NCI-H524 (cell line): ENCODE data around the gene SEPTIN7.

ENCODE experiments used
- DNase-seq, 2 experiments: peaks; one replicate each; lab custom pipeline; 2025; lab: John Stamatoyannopoulos, UW

Gene SEPTIN7

GRCh38 chr7:35787925-35788324 is 12.9 kb upstream of the SEPTIN7 start:
- no peak for DNase-seq

DNA sequence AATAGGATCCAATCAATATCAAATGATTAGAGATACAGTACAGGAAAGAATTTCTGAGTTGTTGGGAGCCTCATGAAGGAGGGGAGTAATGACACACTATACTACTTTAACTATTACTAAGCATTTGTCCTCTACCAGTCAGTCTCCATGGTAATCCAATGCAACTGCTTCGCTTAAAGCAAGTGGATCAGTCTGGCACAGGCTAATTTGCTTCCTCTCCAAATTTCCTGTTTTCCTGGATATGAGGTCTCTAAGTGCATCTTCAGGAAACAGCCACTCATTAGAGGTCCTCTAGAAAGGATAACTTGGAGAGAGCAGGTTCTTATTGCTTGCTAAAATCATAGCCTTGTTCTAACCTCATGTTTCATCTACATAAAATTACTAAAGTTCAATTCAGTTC is 8.4 kb upstream of the SEPTIN7 start:
- no peak for DNase-seq

GRCh38 chr7:35792873-35793489 is 7.9 kb upstream of the SEPTIN7 start:
- no peak for DNase-seq

DNA sequence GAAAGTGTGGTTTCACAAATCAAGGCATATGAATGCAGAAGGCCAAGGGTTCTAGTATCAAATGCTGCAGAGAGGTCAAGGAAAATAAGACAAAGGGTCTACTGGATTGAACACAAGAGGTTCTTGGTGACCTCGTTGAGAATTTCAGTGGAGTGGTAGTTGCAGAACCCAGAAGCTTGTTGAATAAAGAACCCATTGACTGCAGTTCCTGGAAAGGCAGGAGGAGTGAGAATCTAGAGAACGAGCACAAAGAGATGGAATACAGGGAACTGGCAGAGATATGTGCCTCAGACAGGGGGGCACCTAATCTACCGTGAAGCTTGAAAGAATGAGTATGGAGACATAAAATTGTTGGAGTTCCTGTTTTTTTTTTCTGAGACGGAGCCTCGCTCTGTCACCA is 3.5 kb upstream of the SEPTIN7 start:
- DNase-seq = no peak

DNA sequence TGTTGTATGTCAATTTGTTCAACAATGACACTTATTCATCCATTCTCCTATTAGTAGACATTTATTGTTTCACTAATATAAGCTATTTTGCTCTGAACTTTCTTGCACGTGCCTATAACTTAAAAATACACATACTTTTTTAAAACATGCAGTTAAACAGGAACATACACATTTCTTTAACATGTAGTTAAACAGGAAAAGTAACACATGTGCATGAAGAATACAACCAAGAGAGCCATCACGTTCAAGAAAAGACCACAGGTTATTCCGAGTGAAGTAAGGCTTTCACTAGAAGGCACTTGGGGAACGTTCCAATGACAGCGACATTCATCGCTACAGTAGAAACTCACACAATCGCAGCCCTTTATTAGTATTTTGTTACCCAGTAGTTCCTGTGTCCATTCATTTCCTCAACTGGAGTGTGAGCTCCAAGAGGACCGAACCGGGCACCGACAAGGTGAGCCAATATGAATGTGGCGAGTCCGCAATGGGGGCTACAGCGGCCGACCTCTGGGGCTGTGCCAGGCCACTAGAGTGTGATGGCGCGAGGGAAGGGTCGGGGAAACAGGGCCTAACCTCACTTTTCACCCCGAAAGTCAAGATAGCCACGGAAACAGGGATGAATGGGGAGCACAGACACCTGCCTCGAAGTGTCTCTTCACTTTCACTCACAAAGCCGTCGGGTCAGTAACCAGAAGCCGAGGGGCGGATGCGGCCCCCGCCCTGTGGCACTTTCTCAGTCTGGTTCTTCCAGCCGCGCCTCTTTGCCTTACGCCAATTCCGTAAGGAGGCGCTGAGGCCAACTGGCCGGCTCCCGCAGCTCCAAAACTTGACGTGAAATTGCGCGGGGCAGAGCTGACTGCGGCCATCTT is 775 bp upstream of the SEPTIN7 start:
- peak; percentile 90 to 91 for DNase-seq

DNA sequence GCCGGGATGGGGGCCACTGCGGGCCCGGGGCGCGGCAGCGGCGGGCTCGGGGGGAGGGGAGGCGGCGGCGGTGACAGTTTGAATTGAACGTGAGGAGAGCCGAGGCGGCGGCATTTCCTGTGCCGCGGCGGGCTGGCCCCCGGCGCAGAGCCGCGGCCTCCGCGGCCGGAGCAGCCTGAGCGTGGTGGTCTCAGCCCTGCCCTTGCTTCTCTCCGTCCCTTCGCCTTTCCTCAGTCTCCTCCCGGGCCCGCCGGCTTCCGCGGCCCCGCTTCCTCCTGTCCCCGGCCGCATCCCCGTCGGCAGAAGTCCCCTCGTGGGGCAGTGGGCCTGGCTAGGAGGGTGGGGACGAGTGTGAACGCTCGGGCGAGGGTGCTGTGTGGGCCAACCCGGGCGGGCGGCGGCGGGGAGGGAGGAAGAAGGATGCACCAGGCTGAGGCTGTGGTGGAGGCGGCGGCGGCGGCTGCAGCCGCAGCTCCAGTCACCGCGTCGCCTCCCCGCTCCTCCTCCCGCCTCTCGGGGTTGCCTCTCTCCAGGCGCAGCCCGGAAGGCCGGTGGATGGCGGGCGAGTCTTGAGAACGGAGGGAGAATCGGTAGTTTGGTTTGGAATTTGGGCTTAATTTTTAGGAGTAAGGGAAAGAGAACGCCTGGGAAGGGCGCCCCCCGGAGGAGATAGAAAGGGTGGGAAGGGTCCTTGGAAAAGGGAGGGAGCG is 690 bp downstream of the SEPTIN7 start:
- peak; percentile 60 to 63 for DNase-seq

- no peak for DNase-seq
These were observed 1.2 kb downstream of the SEPTIN7 start for GRCh38 chr7:35802102-35802466.

GRCh38 chr7:35802649-35803048 is 1.8 kb downstream of the SEPTIN7 start:
- DNase-seq = peak in 1 of 2 experiments; percentile 11

GRCh38 chr7:35804231-35804970 is 3.5 kb downstream of the SEPTIN7 start:
- no peak for DNase-seq

DNA sequence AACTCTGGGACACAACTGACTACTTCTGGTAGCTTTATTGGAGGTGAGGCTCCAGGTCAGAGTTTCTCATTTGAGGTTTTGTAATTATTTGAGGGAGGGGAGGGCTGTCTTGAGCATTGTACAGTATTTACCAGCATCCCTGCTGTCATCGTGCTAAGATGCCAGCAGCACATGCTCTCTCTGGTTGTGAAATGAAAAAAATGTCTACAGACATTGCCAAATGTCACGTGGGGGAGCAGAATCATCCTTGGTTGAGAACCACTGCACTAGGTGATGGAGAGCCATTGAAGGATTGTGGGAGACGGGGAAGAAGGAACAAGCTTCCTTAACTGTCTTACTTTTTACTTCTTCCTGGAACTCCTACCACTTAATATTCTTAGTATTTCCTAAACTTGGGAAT is 5.0 kb downstream of the SEPTIN7 start:
- DNase-seq = no peak

- no peak for DNase-seq
These were observed 15.7 kb downstream of the SEPTIN7 start for GRCh38 chr7:35816514-35816913.

DNA sequence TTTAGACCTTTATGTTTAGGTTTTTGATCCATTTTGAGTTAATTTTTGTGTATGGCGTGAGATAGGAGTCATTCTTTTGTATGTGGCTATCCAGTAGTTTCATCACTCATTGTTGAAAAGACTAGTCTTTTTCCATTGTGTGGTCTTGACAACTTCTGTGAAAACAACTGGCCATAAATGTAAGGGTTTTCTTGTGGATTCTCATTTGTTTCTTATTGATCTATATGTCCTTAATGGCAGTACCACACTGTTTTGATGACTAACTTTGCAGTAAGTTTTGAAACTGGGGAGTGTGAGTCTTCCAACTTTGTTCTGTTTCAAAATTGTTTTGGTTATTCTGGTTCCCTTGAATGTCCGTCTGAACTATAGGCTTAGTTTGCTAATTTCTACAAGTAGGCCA is 16.3 kb downstream of the SEPTIN7 start:
- DNase-seq = no peak

GRCh38 chr7:35817930-35818329 is 17.1 kb downstream of the SEPTIN7 start:
- DNase-seq = no peak

DNA sequence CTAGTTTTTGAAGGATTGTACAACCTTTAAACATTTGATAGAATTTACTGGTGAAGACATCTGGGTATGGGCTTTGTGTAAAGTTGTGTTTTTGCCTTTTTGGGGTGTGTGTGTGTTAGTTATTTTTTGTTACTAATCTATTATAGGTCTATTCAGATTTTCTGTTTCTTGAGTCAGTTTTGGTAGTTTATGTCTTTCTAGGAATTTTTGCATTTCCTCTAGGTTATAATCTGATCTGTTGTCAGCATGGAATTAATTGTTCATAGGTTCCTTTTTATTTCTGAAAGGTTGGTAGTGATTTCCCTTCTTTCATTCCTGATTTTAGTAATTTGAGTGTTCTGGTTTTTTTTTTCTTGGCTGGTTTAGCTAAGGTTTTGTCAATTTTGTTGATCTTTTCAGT is 17.7 kb downstream of the SEPTIN7 start:
- no peak for DNase-seq

DNA sequence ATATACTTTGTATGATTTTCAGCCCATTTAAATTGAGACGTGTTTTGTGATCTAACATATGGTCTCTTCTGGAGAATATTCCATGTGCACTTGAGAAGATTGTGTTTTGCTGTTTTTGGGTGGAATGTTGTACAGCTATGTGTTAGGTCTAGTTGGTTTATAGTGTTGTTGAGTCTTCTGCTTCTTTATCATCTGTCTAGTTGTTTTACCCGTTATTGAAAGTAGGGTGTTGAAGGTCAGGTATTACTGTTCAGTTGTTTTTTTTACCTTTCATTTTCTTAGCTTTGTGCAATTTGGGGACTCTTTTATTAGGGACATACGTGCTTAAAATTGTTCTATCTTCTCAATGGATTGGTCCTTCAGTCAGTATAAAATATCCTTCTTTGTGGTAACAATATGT is 18.5 kb downstream of the SEPTIN7 start:
- no peak for DNase-seq

GRCh38 chr7:35819954-35820703 is 19.3 kb downstream of the SEPTIN7 start:
- no peak for DNase-seq

DNA sequence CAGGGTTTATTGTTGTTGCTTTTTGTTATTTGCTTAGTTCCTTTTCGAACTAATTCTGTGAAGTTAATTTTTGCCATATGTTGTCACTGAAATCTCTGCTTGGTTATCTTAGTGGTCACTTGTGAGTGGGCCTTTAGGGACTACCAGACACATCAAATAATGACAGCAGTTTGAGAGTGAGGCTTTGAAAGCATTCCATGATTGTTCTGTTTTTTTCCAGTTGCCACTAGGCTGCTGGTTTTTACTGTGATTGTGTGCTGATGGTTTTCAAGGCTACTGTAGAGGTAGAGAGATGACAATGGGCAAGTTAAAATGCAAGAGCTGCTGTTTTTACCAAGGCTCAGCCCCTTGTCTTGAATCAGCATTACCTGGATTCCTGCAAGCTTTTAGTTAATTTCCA is 20.0 kb downstream of the SEPTIN7 start:
- no peak for DNase-seq

DNA sequence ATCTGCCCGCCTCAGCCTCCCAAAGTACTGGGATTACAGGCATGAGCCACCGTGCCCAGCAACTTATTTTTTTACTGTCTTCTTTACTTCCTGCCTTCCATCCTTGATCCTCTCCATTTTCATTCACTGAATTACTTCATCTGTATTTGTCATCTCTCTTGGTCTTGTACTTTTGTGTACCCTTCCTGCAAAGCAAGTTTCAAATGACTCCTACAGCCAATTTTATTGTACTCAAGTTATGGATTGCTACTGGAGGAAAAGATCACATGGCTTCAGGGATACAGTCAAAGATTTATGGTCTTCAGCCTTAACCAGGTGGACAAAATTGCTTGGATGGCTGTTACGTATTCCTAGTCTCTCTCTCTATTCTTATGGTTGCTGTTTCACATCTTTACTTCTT is 22.6 kb downstream of the SEPTIN7 start:
- no peak for DNase-seq

DNA sequence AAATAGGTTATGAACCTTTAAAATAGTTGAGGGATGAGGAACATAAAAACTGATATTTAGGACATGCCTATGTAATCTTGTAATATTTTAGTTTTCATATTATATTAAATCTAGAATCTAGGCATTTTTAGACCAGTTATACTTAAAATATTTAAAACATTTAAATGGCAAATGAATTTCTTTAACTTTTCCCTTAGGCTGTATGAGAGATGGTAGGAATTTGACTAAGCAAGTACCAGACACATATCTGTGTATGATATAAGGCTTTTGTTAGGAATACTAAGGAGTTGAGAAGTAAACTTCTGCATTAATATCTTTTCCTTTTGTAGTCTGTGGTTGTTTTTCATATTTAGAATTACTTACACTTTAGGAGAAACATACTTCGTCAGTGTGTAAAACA is 25.1 kb downstream of the SEPTIN7 start:
- no peak for DNase-seq

GRCh38 chr7:35826751-35827150 is 25.9 kb downstream of the SEPTIN7 start:
- DNase-seq = no peak

GRCh38 chr7:35828817-35829216 is 28.0 kb downstream of the SEPTIN7 start:
- DNase-seq = no peak

DNA sequence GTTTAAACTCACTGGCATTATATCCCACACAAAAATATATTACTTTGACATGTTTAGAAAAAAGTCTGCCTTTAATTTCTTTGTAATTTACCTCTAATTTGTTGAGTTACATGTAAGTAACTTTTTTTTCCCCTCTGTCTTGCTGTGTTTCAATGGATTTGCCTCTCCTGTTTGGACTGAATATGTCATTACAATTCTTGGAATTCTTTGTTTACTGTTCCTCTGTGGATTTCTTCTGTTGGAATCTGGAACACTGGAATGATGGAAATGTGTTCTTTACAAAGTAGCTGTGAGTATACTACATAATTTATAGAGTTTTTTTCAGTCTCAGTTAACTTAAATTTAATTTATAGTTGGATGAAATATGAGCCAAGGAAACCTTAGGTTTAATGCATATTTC is 30.4 kb downstream of the SEPTIN7 start:
- DNase-seq = no peak
